BJ (cell line): ENCODE data around the gene TADA2B. TPM values are rescaled to one million over a fixed set of nuclear protein-coding genes. Genes with fewer than 3 reads are reported as not detected.

Source experiments
- CTCF ChIA-PET: fragments of 350-600 bp; formaldehyde crosslinking; extraction: SDS; loops from one replicate; lab custom pipeline; 2021; ENCODE audit warnings: antibody characterized with exemption, inconsistent platforms; lab: Yijun Ruan, JAX
- POLR2A ChIA-PET: fragments of 300-600 bp; sonication (Branson Sonifier 250); formaldehyde crosslinking; extraction: SDS; loops from one replicate; lab custom pipeline; 2021; ENCODE audit warnings: antibody characterized with exemption; lab: Charles Lee
- DNase-seq: peaks from one replicate; pipeline ENCODE4 v3.0.0-alpha.2; 2011; ENCODE audit warnings: low read depth
- H3K27me3 ChIP-seq: 2 replicates; pipeline ENCODE4 v1.6.0; 2011; ENCODE audit warnings: low read length; ENCODE audit not compliant: control insufficient read depth, insufficient read depth
- H3K36me3 ChIP-seq: 2 replicates; pipeline ENCODE4 v1.5.1; 2011; ENCODE audit warnings: low read length; ENCODE audit not compliant: control insufficient read depth, insufficient read depth
- H3K4me3 ChIP-seq: 2 replicates; pipeline ENCODE4 v1.5.1; 2011; ENCODE audit warnings: low read depth, mild to moderate bottlenecking, control low read depth, low read length
- CTCF ChIP-seq: IDR thresholded peaks from 2 replicates; pipeline ENCODE4 v1.5.1; 2011; ENCODE audit warnings: low read depth, mild to moderate bottlenecking, control low read depth, inconsistent platforms, low read length, moderate library complexity; ENCODE audit not compliant: insufficient read depth
- polyA plus RNA-seq: library from polyadenylated mRNA; depleted of rRNA; stranded (reverse); fragments of >200 nt; gene quantifications from 2 replicates; pipeline ENCODE4 v1.2.3, GENCODE V29; 2011

TADA2B gene
- polyA plus RNA-seq, 1 experiment: 7.3 TPM

- H3K36me3 ChIP-seq: peaks cover 17% of the 10 kb centered on the region
- no peak overlapping the region for H3K4me3 ChIP-seq
- ChIA-PET CTCF (interaction anchor here (0.7 to 1.1 kb wide), 2 partner anchors 10 to 25 kb away, joined by 3 read pairs; partner anchors contain the start of gene TADA2B), POLR2A (no interaction called here)
- DNase-seq: no peak
- TF ChIP-seq CTCF: no peak
- H3K27me3 ChIP-seq: no peaks in the 10 kb centered on the region
Observed at GRCh38 chr4:7017446-7018048, 25.6 kb upstream of the TADA2B start.

- no peak overlapping the region for H3K4me3 ChIP-seq
- TF ChIP-seq CTCF: no peak
- ChIA-PET POLR2A (no interaction called here), CTCF (no interaction called here)
- peaks cover 17% of the 10 kb centered on the region for H3K36me3 ChIP-seq
- DNase-seq: no peak
- no peaks in the 10 kb centered on the region for H3K27me3 ChIP-seq
Observed at GRCh38 chr4:7018281-7018680, 24.9 kb upstream of the TADA2B start.

- H3K27me3 ChIP-seq: no peaks in the 10 kb centered on the region
- peaks cover 20% of the 10 kb centered on the region for H3K36me3 ChIP-seq
- CTCF ChIA-PET: interaction anchor here (1.7 kb wide), 1 partner anchor 23 kb away, joined by 5 read pairs; the partner anchor contains the start of gene TADA2B
- no peak overlapping the region for H3K4me3 ChIP-seq
- no peak for DNase-seq
- POLR2A ChIA-PET: no interaction called here
- no peak for TF ChIP-seq CTCF
Observed at GRCh38 chr4:7019367-7019766, 23.8 kb upstream of the TADA2B start.

GRCh38 chr4:7020290-7020689, 22.9 kb upstream of the TADA2B start:
- ChIA-PET POLR2A (no interaction called here), CTCF (interaction anchor here (1.0 to 1.7 kb wide), 4 partner anchors 8 to 22 kb away, joined by 3 to 5 read pairs (median 4); partner anchors contain the start of gene TADA2B)
- Histone ChIP-seq H3K4me3 (no peak overlapping the region), H3K27me3 (no peaks in the 10 kb centered on the region), H3K36me3 (peaks cover 24% of the 10 kb centered on the region)
- no peak for TF ChIP-seq CTCF
- no peak for DNase-seq

GRCh38 chr4:7020856-7021255, 22.3 kb upstream of the TADA2B start:
- DNase-seq: no peak
- POLR2A ChIA-PET: interaction anchor here (0.6 kb wide), 1 partner anchor 109 kb away, joined by 3 read pairs; no protein-coding TSS in a partner anchor
- no peak overlapping the region for H3K4me3 ChIP-seq
- peaks cover 22% of the 10 kb centered on the region for H3K36me3 ChIP-seq
- CTCF ChIA-PET: interaction anchor here (1.0 to 1.7 kb wide), 4 partner anchors 9 to 21 kb away, joined by 3 to 5 read pairs (median 4); partner anchors contain the start of gene TADA2B
- H3K27me3 ChIP-seq: no peaks in the 10 kb centered on the region
- no peak for TF ChIP-seq CTCF
